ENCODE results near the gene TFF2. TPM values are rescaled to one million over a fixed set of nuclear protein-coding genes. Genes with fewer than 3 reads are reported as not detected.

Gene TFF2
- total and polyA plus RNA-seq, 2 of the 4 experiments (the other 2 are of a cell fraction) = not detected

- TF ChIP-seq SMC3 (IDR thresholded peaks at IDR 0.05; ENCODE audit: low read depth, low read length) = peak; percentile 35; the same call in 1 of the 2 replicates
- TF ChIP-seq ELK1 (IDR thresholded peaks at IDR 0.05; ENCODE audit: borderline replicate concordance, low read depth, low read length) = no peak
- peak; percentile 39; the same call in 1 of the 2 replicates for TF ChIP-seq RAD21 (IDR thresholded peaks at IDR 0.05; ENCODE audit: low read length)
- no peak for TF ChIP-seq MXI1 (IDR thresholded peaks at IDR 0.05; ENCODE audit: borderline replicate concordance, low read depth, low read length)
- TF ChIP-seq CTCF (conservative IDR thresholded peaks at IDR 0.05; ENCODE audit: low read depth, low read length) = peak; percentile 68
- TF ChIP-seq FOS (IDR thresholded peaks at IDR 0.05; ENCODE audit: low read depth, low read length) = no peak
- in situ Hi-C loops (cut with MboI; ENCODE audit: low sequenced_read_pairs) = no loop called here
- no CpG with 5 or more reads among the region's 1 CpG for WGBS, 2 experiments (ENCODE audit: extremely low coverage in 2 of 2, insufficient read length in 1 of 2)
Observed at GRCh38 chr21:42381347-42381984, 30.7 kb upstream of the TFF2 start.

More at GRCh38 chr21:42381347-42381984, 30.7 kb upstream of the TFF2 start:
- Histone ChIP-seq H3K56ac (ENCODE audit: extremely low read depth, insufficient read depth, low read length) (no peak overlapping the region), H3K18ac (ENCODE audit: low read depth, low read length) (no peak overlapping the region), H3K4me2 (ENCODE audit: low read depth, low read length) (no peak overlapping the region), H4K91ac (ENCODE audit: insufficient read depth, low read depth, low read length) (no peak overlapping the region), H3K79me1 (ENCODE audit: low read depth in 1 of 2, low read length in 2 of 2) (no peaks in the 10 kb centered on the region), H3K4me3 (ENCODE audit: insufficient read depth, low read depth, low read length) (no peak overlapping the region), H2BK120ac (ENCODE audit: low read depth, low read length) (no peak overlapping the region), H3K27me3 (ENCODE audit: control insufficient read depth, insufficient read depth, low read length) (peaks cover 26% of the 10 kb centered on the region), H3K9me3 (ENCODE audit: control insufficient read depth, insufficient read depth, low read length) (peaks cover 3% of the 10 kb centered on the region; the same call in 1 of the 2 replicates), H3K36me3 (ENCODE audit: control insufficient read depth, insufficient read depth, low read length) (no peaks in the 10 kb centered on the region), H4K20me1 (ENCODE audit: insufficient read depth, low read length) (no peaks in the 10 kb centered on the region), H3K9me1 (ENCODE audit: insufficient read depth, low read length) (no peaks in the 10 kb centered on the region), H3K4me1 (ENCODE audit: control insufficient read depth, insufficient read depth, low read length) (no peaks in the 10 kb centered on the region), H2BK15ac (ENCODE audit: low read depth, low read length) (no peak overlapping the region), H3K23ac (ENCODE audit: low read depth, low read length) (no peak overlapping the region), H3K14ac (replicated peaks; ENCODE audit: low read depth, low read length) (no peak overlapping the region), H3K9ac (ENCODE audit: low read depth, low read length) (no peak overlapping the region), H4K5ac (ENCODE audit: low read depth, low read length) (no peak overlapping the region), H2AFZ (replicated peaks; ENCODE audit: low read length, poor library complexity) (no peak overlapping the region), H3K4ac (ENCODE audit: low read depth, low read length) (no peak overlapping the region), H3K27ac (ENCODE audit: insufficient read depth, low read length) (no peak overlapping the region), H2BK5ac (ENCODE audit: low read depth, low read length, poor library complexity, severe bottlenecking) (no peak overlapping the region), H2AK9ac (replicated peaks; ENCODE audit: low read depth, low read length, poor library complexity) (no peak overlapping the region), H4K8ac (ENCODE audit: low read depth in 2 of 2, low read length in 2 of 2) (no peak overlapping the region), H2AK5ac (ENCODE audit: low read depth, low read length) (no peak overlapping the region), H2BK20ac (ENCODE audit: low read depth, low read length) (no peak overlapping the region)
- BruUV-seq (replicated peaks) = no TSS peak
- ChIA-PET POLR2A (ENCODE audit: unreplicated experiment) (no interaction called here), CTCF (interaction anchor here (0.6 to 1.0 kb wide), 4 partner anchors 15 to 226 kb away, joined by 3 to 6 read pairs (median 3); partner anchors contain the start of gene TFF1)
- peak; percentile 46 for DNase-seq
- dilution Hi-C loops (cut with HindIII; ENCODE audit: low sequenced_read_pairs, unreplicated experiment) (no loop called here), intact Hi-C loops (cut with micrococcal nuclease) (loop anchor here (1.0 kb wide), 1 partner anchor 236 kb away; no protein-coding TSS in a partner anchor)
- peak; percentile 86 for ATAC-seq (ENCODE audit: low read depth)
